Breast epithelium (tissue), 4 donors: Measurements from ENCODE around the gene WDFY2. TPM values are rescaled to one million over a fixed set of nuclear protein-coding genes. Genes with fewer than 3 reads are reported as not detected.

ENCODE experiments used
- DNase-seq, 2 donors: peaks; one replicate each; pipeline ENCODE4 v3.0.0-alpha.2; 2019; ENCODE audit warnings: low spot score in 2 of 2
- H3K27ac ChIP-seq, 2 donors: fragments of 200-600 bp; sonication (generic) in 1 of 2; one replicate each; pipeline ENCODE4 v1.5.1; 2016 to 2019; ENCODE audit warnings: mild to moderate bottlenecking in 1 of 2
- H3K27me3 ChIP-seq, 2 donors: fragments of 200-600 bp; sonication (generic) in 1 of 2; one replicate each; pipeline versions ENCODE4 v1.5.1 to v1.6.0; 2017 to 2019; ENCODE audit warnings: control low read depth in 1 of 2, mild to moderate bottlenecking in 1 of 2
- H3K36me3 ChIP-seq: fragments of 200-600 bp; one replicate; pipeline ENCODE4 v1.5.1; 2019
- H3K4me1 ChIP-seq, 2 donors: fragments of 200-600 bp; sonication (generic); one replicate each; pipeline ENCODE4 v1.5.1; 2016 to 2019; ENCODE audit warnings: control low read depth in 1 of 2
- H3K4me3 ChIP-seq, 3 donors: fragments of 200-600 bp; sonication (generic); 1 replicate in 2 of 3; 2 replicates in 1 of 3; pipeline ENCODE4 v1.5.1; 2016 to 2019; ENCODE audit warnings: mild to moderate bottlenecking in 3 of 3, moderate library complexity in 2 of 3
- H3K9me3 ChIP-seq, 2 donors: fragments of 200-600 bp; sonication (generic) in 1 of 2; one replicate each; pipeline ENCODE4 v1.5.1; 2016 to 2019; ENCODE audit warnings: control low read depth in 1 of 2
- POLR2A ChIP-seq: fragments of 450-650 bp; IDR thresholded peaks from one replicate; pipeline ENCODE4 v1.6.1; 2016; ENCODE audit warnings: antibody characterized with exemption, mild to moderate bottlenecking, moderate library complexity
- POLR2AphosphoS5 ChIP-seq, 3 donors: sonication (generic); formaldehyde crosslinking; IDR thresholded peaks; one replicate each; pipeline ENCODE4 v1.6.1; 2017; ENCODE audit warnings: antibody characterized with exemption in 3 of 3
- intact Hi-C: fragments of 100-400 bp; cut with DNase I; formaldehyde crosslinking; loops from one replicate; pipeline ENCODE4 v1.15.1; 2023; ENCODE audit warnings: low total_unique reads
- total RNA-seq, 3 donors: library from RNA; depleted of rRNA; stranded (reverse); fragments of >200 nt; gene quantifications; one replicate each; pipeline ENCODE4 v1.1.0, GENCODE V29; 2016
- TF ChIP-seq, protein P1 (sequence below), 3 donors: fragments of 450-650 bp; IDR thresholded peaks; one replicate each; pipeline ENCODE4 v1.5.1; 2016 to 2017; ENCODE audit warnings: antibody characterized with exemption in 3 of 3, mild to moderate bottlenecking in 3 of 3, moderate library complexity in 3 of 3

The WDFY2 gene
- total RNA-seq, 3 donors from 2014 or later: 21.0 to 27.7 (median 21.4) TPM

DNA sequence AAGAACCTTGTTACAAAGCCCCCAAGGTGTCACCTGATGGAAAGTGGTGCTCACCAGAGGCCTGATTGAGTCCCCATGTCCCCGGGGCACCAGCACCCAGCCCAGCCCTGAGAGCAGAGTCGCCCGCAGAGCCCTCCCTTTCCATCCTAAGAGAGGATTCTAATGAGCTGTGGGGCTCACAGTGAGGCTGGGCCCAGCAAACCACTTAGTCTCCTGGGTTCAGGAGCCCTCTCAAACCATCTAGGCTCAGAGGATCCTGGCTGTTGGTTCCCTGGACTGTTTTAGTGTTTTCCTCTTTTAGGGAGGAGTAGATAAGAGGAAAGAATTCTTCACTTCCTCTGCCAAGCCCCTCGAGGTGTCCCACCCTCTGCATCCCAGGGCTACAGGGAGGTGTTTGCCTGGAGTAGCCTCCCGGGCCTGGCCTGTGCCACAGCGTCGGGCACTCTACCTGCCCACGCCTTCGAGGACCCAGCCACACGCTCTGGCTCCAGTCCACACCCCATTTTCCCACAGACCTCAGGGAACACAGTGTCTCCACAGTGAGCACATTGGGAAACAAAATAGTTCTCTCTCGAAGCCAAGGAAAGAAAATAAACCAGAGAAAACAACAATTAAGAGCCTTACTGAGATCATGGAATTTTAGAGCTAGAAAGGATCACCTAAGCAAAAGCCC, 185.3 kb downstream of the WDFY2 start:
- DNase-seq: peak in 1 of 2 donors; percentile 87
- TF ChIP-seq POLR2A: no peak
- peak; percentile 89 to 93 (median 90) for TF ChIP-seq POLR2AphosphoS5 (IDR thresholded peaks at IDR 0.05)
- TF ChIP-seq, protein P1, sequence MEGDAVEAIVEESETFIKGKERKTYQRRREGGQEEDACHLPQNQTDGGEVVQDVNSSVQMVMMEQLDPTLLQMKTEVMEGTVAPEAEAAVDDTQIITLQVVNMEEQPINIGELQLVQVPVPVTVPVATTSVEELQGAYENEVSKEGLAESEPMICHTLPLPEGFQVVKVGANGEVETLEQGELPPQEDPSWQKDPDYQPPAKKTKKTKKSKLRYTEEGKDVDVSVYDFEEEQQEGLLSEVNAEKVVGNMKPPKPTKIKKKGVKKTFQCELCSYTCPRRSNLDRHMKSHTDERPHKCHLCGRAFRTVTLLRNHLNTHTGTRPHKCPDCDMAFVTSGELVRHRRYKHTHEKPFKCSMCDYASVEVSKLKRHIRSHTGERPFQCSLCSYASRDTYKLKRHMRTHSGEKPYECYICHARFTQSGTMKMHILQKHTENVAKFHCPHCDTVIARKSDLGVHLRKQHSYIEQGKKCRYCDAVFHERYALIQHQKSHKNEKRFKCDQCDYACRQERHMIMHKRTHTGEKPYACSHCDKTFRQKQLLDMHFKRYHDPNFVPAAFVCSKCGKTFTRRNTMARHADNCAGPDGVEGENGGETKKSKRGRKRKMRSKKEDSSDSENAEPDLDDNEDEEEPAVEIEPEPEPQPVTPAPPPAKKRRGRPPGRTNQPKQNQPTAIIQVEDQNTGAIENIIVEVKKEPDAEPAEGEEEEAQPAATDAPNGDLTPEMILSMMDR (IDR thresholded peaks at IDR 0.05): no peak
- Histone ChIP-seq H3K27ac (peak overlapping the region; percentile 89 to 97), H3K4me1 (peaks cover 0 to 17% of the 10 kb centered on the region in 2 donors), H3K27me3 (no peaks in the 10 kb centered on the region), H3K4me3 (no peak overlapping the region), H3K36me3 (no peaks in the 10 kb centered on the region), H3K9me3 (no peaks in the 10 kb centered on the region)
- intact Hi-C loops: no loop called here

DNA sequence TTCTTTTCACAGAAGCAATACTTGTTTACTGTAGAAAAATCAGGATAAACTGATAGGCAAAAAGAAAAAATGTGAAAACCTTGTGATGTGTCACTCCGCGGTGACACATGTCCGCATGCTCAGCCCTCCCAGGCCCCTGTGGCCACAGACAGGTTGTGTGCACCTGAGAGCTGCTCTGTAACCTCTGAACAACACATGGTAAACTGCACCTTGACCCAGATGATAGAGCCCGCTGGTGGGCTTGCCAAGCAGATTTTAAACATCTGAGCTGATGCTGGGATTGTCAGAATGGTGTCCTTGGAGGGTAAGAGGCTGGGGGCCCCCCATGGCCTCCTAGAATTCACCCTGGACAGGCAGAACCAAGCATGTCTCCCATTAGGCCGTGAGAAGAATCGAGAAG, 185.9 kb downstream of the WDFY2 start:
- Histone ChIP-seq H3K9me3 (no peaks in the 10 kb centered on the region), H3K27me3 (no peaks in the 10 kb centered on the region), H3K36me3 (no peaks in the 10 kb centered on the region), H3K27ac (peak overlapping the region; percentile 89 to 97), H3K4me3 (no peak overlapping the region), H3K4me1 (peaks cover 0 to 13% of the 10 kb centered on the region in 2 donors)
- TF ChIP-seq POLR2A (no peak), POLR2AphosphoS5 (IDR thresholded peaks at IDR 0.05) (no peak)
- TF ChIP-seq, protein P1 (IDR thresholded peaks at IDR 0.05): no peak
- no peak for DNase-seq
- intact Hi-C loops: no loop called here

DNA sequence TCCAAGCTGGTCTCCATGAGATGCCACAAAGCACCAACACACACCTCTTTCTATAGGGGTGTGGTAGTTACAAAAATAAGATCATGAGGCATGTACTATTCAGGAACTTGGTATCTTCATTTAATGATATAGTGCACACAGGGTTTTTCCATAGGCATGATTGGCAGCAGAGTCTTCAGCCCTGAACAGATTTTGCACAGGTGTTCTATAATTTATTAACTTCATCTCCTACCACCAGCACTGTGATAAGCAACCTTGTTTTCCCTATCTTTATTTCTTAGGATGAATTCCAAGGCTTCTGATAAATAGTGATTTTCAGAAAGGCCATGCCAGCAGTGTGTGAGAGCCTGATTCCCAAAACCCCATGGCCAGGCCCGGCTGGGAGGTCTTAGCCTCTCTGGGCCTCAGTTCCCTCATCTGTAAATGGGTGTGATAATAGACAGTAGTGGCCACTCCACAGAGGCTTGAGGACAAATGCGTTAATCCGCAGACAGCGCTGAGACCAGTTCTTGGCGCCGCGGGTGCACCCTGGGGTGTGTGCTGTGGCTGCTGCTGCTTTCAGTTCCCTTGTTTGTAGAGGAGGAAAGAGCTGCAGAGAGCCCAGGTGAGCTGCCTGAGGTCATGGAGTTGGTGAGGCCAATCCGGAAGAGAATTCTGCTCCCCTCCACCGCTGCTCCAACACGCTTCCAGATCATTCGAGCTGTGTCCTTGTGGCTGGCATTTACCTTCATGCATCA, 186.6 kb downstream of the WDFY2 start:
- H3K27me3 ChIP-seq: no peaks in the 10 kb centered on the region
- TF ChIP-seq, protein P1 (IDR thresholded peaks at IDR 0.05): no peak
- TF ChIP-seq POLR2A (no peak), POLR2AphosphoS5 (IDR thresholded peaks at IDR 0.05) (no peak)
- H3K4me1 ChIP-seq: peaks cover 0 to 13% of the 10 kb centered on the region in 2 donors
- H3K36me3 ChIP-seq: no peaks in the 10 kb centered on the region
- no peak overlapping the region for H3K4me3 ChIP-seq
- no peak for DNase-seq
- H3K9me3 ChIP-seq: no peaks in the 10 kb centered on the region
- intact Hi-C loops: no loop called here
- peak overlapping the region; percentile 89 to 97 for H3K27ac ChIP-seq

DNA sequence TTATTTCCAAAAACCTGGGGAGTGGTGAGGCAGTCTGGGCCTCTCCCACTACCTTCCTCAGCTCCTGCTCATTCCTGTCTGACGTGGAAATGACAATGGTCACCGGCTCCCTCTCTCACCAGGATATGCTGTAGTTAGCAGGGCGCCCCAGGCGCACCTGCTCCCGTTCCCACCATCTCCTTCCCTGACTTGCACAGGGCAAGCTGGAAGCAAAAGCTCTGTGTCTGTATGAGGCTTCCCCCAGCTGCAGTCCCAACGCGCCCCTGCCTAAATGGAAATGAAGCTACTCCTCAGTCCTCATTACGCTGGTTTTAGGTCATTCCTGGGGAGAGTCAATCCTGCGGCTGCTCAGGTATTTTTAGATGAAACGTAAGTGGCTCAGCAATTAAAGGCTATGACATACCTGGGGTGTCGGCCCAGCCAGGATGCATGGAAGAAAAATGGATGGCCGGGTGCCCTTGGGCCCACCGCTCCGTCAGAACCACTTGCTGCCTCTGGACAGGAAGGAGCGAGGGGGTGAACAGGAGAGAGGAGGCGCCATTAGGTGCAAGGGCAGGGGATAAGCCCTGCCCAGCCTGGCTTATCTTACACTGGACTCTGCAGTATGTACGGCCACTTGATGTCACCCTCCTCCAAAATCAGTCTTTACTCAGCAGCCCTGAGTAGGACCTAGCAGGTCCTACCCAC, 187.3 kb downstream of the WDFY2 start:
- no peak overlapping the region for H3K4me3 ChIP-seq
- no peaks in the 10 kb centered on the region for H3K27me3 ChIP-seq
- peaks cover 0 to 13% of the 10 kb centered on the region in 2 donors for H3K4me1 ChIP-seq
- no peak for TF ChIP-seq POLR2A
- intact Hi-C loops: no loop called here
- H3K27ac ChIP-seq: peak overlapping the region; percentile 89 to 97
- no peak for DNase-seq
- no peaks in the 10 kb centered on the region for H3K9me3 ChIP-seq
- H3K36me3 ChIP-seq: no peaks in the 10 kb centered on the region

DNA sequence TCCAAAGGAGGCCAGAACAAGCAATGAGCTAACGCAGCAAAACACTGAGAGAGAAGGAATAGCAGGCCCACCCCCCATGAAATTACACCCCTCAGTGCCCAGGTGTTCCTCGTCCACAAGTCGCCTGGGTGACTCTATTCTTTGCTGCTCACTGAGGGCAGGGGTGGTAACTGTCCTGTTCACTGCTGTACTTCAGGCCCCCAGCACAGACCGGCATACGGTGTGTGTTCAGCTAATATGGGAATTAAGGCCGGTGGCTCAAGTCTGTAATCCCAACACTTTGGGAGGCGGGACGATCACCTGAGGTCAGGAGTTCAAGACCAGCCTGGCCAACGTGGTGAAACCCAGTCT, 187.8 kb downstream of the WDFY2 start:
- no peak for TF ChIP-seq POLR2A
- TF ChIP-seq POLR2AphosphoS5 (IDR thresholded peaks at IDR 0.05): no peak
- TF ChIP-seq, protein P1 (IDR thresholded peaks at IDR 0.05): no peak
- H3K4me3 ChIP-seq: no peak overlapping the region
- H3K36me3 ChIP-seq: no peaks in the 10 kb centered on the region
- intact Hi-C loops: no loop called here
- H3K4me1 ChIP-seq: peaks cover 0 to 13% of the 10 kb centered on the region in 2 donors
- peak overlapping the region; percentile 89 to 97 for H3K27ac ChIP-seq
- no peak for DNase-seq
- no peaks in the 10 kb centered on the region for H3K9me3 ChIP-seq
- H3K27me3 ChIP-seq: no peaks in the 10 kb centered on the region
